IMR-90 (cell line): ENCODE data around the gene NPIPB2. TPM values are rescaled to one million over a fixed set of nuclear protein-coding genes. Genes with fewer than 3 reads are reported as not detected.

Source experiments
- ATAC-seq: fragments of 200-7000 bp; cut with Tn5 transposase; 2 replicates; pipeline ENCODE4 v1.9.1; 2020; ENCODE audit warnings: low read depth, mild to moderate bottlenecking, moderate library complexity
- BruUV-seq: library from RNA; stranded (reverse); fragments of 400-500 nt; replicated peaks from 2 replicates; lab custom pipeline; 2021; lab: Mats Ljungman, UMichigan
- CTCF ChIA-PET: fragments of 300-600 bp; formaldehyde crosslinking; extraction: SDS; loops from one replicate; lab custom pipeline; 2021; ENCODE audit warnings: antibody characterized with exemption; lab: Yijun Ruan, JAX
- POLR2A ChIA-PET: fragments of 300-600 bp; sonication (Branson Sonifier 250); formaldehyde crosslinking; loops from one replicate; lab custom pipeline; 2022; ENCODE audit warnings: antibody characterized with exemption; ENCODE audit not compliant: unreplicated experiment; lab: Charles Lee
- DNase-seq: peaks from one replicate; pipeline ENCODE4 v3.0.0; 2013
- H2AFZ ChIP-seq: replicated peaks from 2 replicates; pipeline ENCODE3; 2013; ENCODE audit warnings: low read length, mild to moderate bottlenecking; ENCODE audit not compliant: poor library complexity
- H2AK5ac ChIP-seq: 2 replicates; pipeline ENCODE4 v1.6.1; 2013; ENCODE audit warnings: low read depth, low read length, inconsistent platforms
- H2AK9ac ChIP-seq: replicated peaks from 2 replicates; pipeline ENCODE3; 2013; ENCODE audit warnings: mild to moderate bottlenecking, low read depth, low read length, moderate library complexity; ENCODE audit not compliant: poor library complexity
- H2BK120ac ChIP-seq: 2 replicates; pipeline ENCODE4 v1.6.1; 2013; ENCODE audit warnings: low read depth, low read length, inconsistent platforms
- H2BK15ac ChIP-seq: 3 replicates; pipeline ENCODE4 v1.6.1; 2013; ENCODE audit warnings: low read depth, low read length, inconsistent platforms
- H2BK20ac ChIP-seq: 2 replicates; pipeline ENCODE4 v1.6.1; 2013; ENCODE audit warnings: low read depth, mild to moderate bottlenecking, inconsistent platforms, low read length, moderate library complexity
- H2BK5ac ChIP-seq: 2 replicates; pipeline ENCODE4 v1.6.1; 2013; ENCODE audit warnings: mild to moderate bottlenecking, low read depth, low read length, inconsistent platforms; ENCODE audit not compliant: poor library complexity, severe bottlenecking
- H3K14ac ChIP-seq: replicated peaks from 2 replicates; pipeline ENCODE4 v1.6.1; 2013; ENCODE audit warnings: low read depth, low read length, inconsistent platforms
- H3K18ac ChIP-seq: 2 replicates; pipeline ENCODE4 v1.6.1; 2013; ENCODE audit warnings: low read depth, low read length, control low read depth
- H3K23ac ChIP-seq: 2 replicates; pipeline ENCODE4 v1.6.1; 2013; ENCODE audit warnings: low read depth, low read length, inconsistent platforms
- H3K27ac ChIP-seq: 2 replicates; pipeline ENCODE4 v1.5.1; 2013; ENCODE audit warnings: mild to moderate bottlenecking, control low read depth, low read length; ENCODE audit not compliant: insufficient read depth
- H3K27me3 ChIP-seq: 2 replicates; pipeline ENCODE4 v1.6.1; 2013; ENCODE audit warnings: low read length; ENCODE audit not compliant: control insufficient read depth, insufficient read depth
- H3K36me3 ChIP-seq: 2 replicates; pipeline ENCODE4 v1.6.1; 2013; ENCODE audit warnings: low read length, mixed read lengths; ENCODE audit not compliant: control insufficient read depth, insufficient read depth
- H3K4ac ChIP-seq: 2 replicates; pipeline ENCODE4 v1.6.1; 2013; ENCODE audit warnings: low read depth, low read length, inconsistent platforms
- H3K4me1 ChIP-seq: 2 replicates; pipeline ENCODE4 v1.6.1; 2013; ENCODE audit warnings: low read length, mixed read lengths; ENCODE audit not compliant: control insufficient read depth, insufficient read depth
- H3K4me2 ChIP-seq: 2 replicates; pipeline ENCODE4 v1.6.1; 2013; ENCODE audit warnings: low read depth, mild to moderate bottlenecking, control low read depth, low read length, moderate library complexity
- H3K4me3 ChIP-seq: 2 replicates; pipeline ENCODE4 v1.5.1; 2013; ENCODE audit warnings: low read depth, mild to moderate bottlenecking, control low read depth, low read length, moderate library complexity; ENCODE audit not compliant: insufficient read depth
- H3K56ac ChIP-seq: 2 replicates; pipeline ENCODE4 v1.6.1; 2013; ENCODE audit warnings: low read length, inconsistent platforms; ENCODE audit not compliant: insufficient read depth; ENCODE audit errors: extremely low read depth
- H3K79me1 ChIP-seq, 2 experiments: 2 replicates each; pipeline ENCODE4 v1.6.1; 2013; ENCODE audit warnings: low read length in 2 of 2, inconsistent platforms in 1 of 2, low read depth in 1 of 2
- H3K9ac ChIP-seq: 2 replicates; pipeline ENCODE4 v1.6.1; 2013; ENCODE audit warnings: low read depth, low read length, control low read depth
- H3K9me1 ChIP-seq: 2 replicates; pipeline ENCODE4 v1.6.1; 2013; ENCODE audit warnings: low read length, inconsistent platforms; ENCODE audit not compliant: insufficient read depth
- H3K9me3 ChIP-seq: 2 replicates; pipeline ENCODE4 v1.6.1; 2013; ENCODE audit warnings: low read length; ENCODE audit not compliant: control insufficient read depth, insufficient read depth
- H4K20me1 ChIP-seq: 2 replicates; pipeline ENCODE4 v1.6.1; 2013; ENCODE audit warnings: low read length, inconsistent platforms; ENCODE audit not compliant: insufficient read depth
- H4K5ac ChIP-seq: 2 replicates; pipeline ENCODE4 v1.6.1; 2013; ENCODE audit warnings: mild to moderate bottlenecking, low read depth, low read length, control low read depth
- H4K8ac ChIP-seq, 2 experiments: 2 replicates each; pipeline ENCODE4 v1.6.1; 2013; ENCODE audit warnings: low read depth in 2 of 2, low read length in 2 of 2, control low read depth in 1 of 2, inconsistent platforms in 1 of 2
- H4K91ac ChIP-seq: 2 replicates; pipeline ENCODE4 v1.6.1; 2013; ENCODE audit warnings: low read depth, low read length, inconsistent platforms; ENCODE audit not compliant: insufficient read depth
- BHLHE40 ChIP-seq: fragments of 150-350 bp; IDR thresholded peaks from 2 replicates; pipeline ENCODE4 v1.6.1; 2016; ENCODE audit warnings: mild to moderate bottlenecking, low read depth, low read length
- CEBPB ChIP-seq: IDR thresholded peaks from 2 replicates; pipeline ENCODE4 v1.6.1; 2012; ENCODE audit warnings: low read depth, low read length, improper control_type of control experiment
- CHD1 ChIP-seq: IDR thresholded peaks from 2 replicates; pipeline ENCODE4 v1.6.1; 2012; ENCODE audit warnings: low read depth, low read length, improper control_type of control experiment
- FOS ChIP-seq: fragments of 150-350 bp; IDR thresholded peaks from 2 replicates; pipeline ENCODE4 v1.6.1; 2016; ENCODE audit warnings: low read depth, low read length
- MAFK ChIP-seq: IDR thresholded peaks from 2 replicates; pipeline ENCODE4 v1.6.1; 2012; ENCODE audit warnings: low read depth, low read length, improper control_type of control experiment
- MAZ ChIP-seq: IDR thresholded peaks from 2 replicates; pipeline ENCODE4 v1.6.1; 2012; ENCODE audit warnings: low read depth, mild to moderate bottlenecking, low read length, improper control_type of control experiment, moderate library complexity, borderline replicate concordance
- NFE2L2 ChIP-seq: fragments of 150-350 bp; IDR thresholded peaks from 2 replicates; pipeline ENCODE4 v1.6.1; 2016; ENCODE audit warnings: low read depth, mild to moderate bottlenecking, low read length
- POLR2A ChIP-seq: IDR thresholded peaks from 2 replicates; pipeline ENCODE4 v1.6.1; 2012; ENCODE audit warnings: mild to moderate bottlenecking, low read depth, low read length
- RAD21 ChIP-seq: IDR thresholded peaks from 2 replicates; pipeline ENCODE4 v1.6.1; 2012; ENCODE audit warnings: low read length, improper control_type of control experiment
- RFX5 ChIP-seq: IDR thresholded peaks from 2 replicates; pipeline ENCODE4 v1.8.0; 2012; ENCODE audit warnings: low read depth, mild to moderate bottlenecking, low read length, moderate library complexity
- SMC3 ChIP-seq: fragments of 150-350 bp; IDR thresholded peaks from 2 replicates; pipeline ENCODE4 v1.6.1; 2016; ENCODE audit warnings: low read depth, mild to moderate bottlenecking, antibody characterized with exemption, low read length, moderate library complexity
- WGBS, 2 experiments: methylation state at CpG; one replicate each; pipeline versions ENCODE4 v1.1.5 to v1.1.7; 2013; ENCODE audit warnings: missing lambda C conversion rate in 2 of 2; ENCODE audit not compliant: insufficient read length in 1 of 2; ENCODE audit errors: extremely low coverage in 2 of 2; 5-methylcytosine and 5-hydroxymethylcytosine counted together
- dilution Hi-C: fragments of 300-500 bp; cut with HindIII; formaldehyde crosslinking; loops from one replicate; pipeline ENCODE4 v1.14.3; 2018; ENCODE audit warnings: low sequenced_read_pairs; ENCODE audit not compliant: unreplicated experiment
- in situ Hi-C: fragments of 300-500 bp; cut with MboI; formaldehyde crosslinking; loops from 3 replicates; pipeline ENCODE4 v1.14.3; 2019; ENCODE audit warnings: low sequenced_read_pairs, inconsistent platforms, mixed read lengths
- intact Hi-C: fragments of 100-400 bp; cut with micrococcal nuclease; formaldehyde crosslinking; loops from 2 replicates; pipeline ENCODE4 v1.10.0; 2022
- polyA plus RNA-seq, 3 experiments: library from polyadenylated mRNA; depleted of rRNA; stranded (reverse); fragments of >200 nt; gene quantifications; 2 replicates each; pipeline ENCODE4 v1.2.3, GENCODE V29; 2012; ENCODE audit warnings: low replicate concordance in 1 of 3
- total RNA-seq: library from RNA; depleted of rRNA; stranded (reverse); fragments of >200 nt; gene quantifications from 2 replicates; pipeline ENCODE4 v1.2.3, GENCODE V29; 2012
- TF ChIP-seq, protein P1 (sequence below): conservative IDR thresholded peaks from 2 replicates; pipeline ENCODE4 v1.5.1; 2012; ENCODE audit warnings: mild to moderate bottlenecking, low read depth, low read length, improper control_type of control experiment

NPIPB2 gene
- total and polyA plus RNA-seq, 2 of the 4 experiments (the other 2 are of a cell fraction) = 2.2 to 7.7 TPM

GRCh38 chr16:11976850-11977375 is 35.1 kb upstream of the NPIPB2 start:
- Histone ChIP-seq H3K4me2 (peak overlapping the region; percentile 99), H2BK120ac (no peak overlapping the region), H3K23ac (peak overlapping the region; percentile 71), H2AK5ac (peak overlapping the region; percentile 50), H4K20me1 (no peaks in the 10 kb centered on the region; the same call in 1 of the 2 replicates), H3K4me3 (peak overlapping the region; percentile 100), H4K91ac (peak overlapping the region; percentile 24; the same call in 1 of the 2 replicates), H2BK20ac (no peak overlapping the region), H3K4me1 (peaks cover 3% of the 10 kb centered on the region; the same call in 1 of the 2 replicates), H3K18ac (no peak overlapping the region), H3K4ac (peak overlapping the region; percentile 78), H3K9ac (peak overlapping the region; percentile 67), H3K27ac (peak overlapping the region; percentile 79), H2BK5ac (peak overlapping the region; percentile 72), H3K14ac (peak overlapping the region; percentile 81; the same call in 1 of the 2 replicates), H2AFZ (peak overlapping the region; percentile 89), H3K27me3 (no peaks in the 10 kb centered on the region), H3K79me1 (peaks cover 24 to 59% of the 10 kb centered on the region in 2 experiments), H3K9me1 (0 out of 2 replicates have a peak, but pooled peaks cover 3% of the 10 kb centered on the region), H2BK15ac (0 out of 3 replicates have a peak overlapping the region, but pooled peaks have one; percentile 24), H4K8ac (peak overlapping the region; percentile 15 to 59; a peak in 1 of 4 replicates), H3K36me3 (no peaks in the 10 kb centered on the region), H3K9me3 (no peaks in the 10 kb centered on the region), H4K5ac (no peak overlapping the region), H3K56ac (peak overlapping the region; percentile 54; the same call in 1 of the 2 replicates), H2AK9ac (peak overlapping the region; percentile 79)
- dilution Hi-C loops (no loop called here), intact Hi-C loops (loop anchor here (1.0 to 10.0 kb wide), 6 partner anchors 22 to 122 kb away; partner anchors contain the start of gene RSL1D1), in situ Hi-C loops (loop anchor here (5.0 kb wide), 1 partner anchor 80 kb away; no protein-coding TSS in a partner anchor)
- DNase-seq (no peak), ATAC-seq (no peak; the same call in none of the 2 replicates)
- BruUV-seq = no TSS peak
- CTCF ChIA-PET = interaction anchor here (0.6 to 0.9 kb wide), 3 partner anchors 66 to 119 kb away, joined by 3 read pairs; no protein-coding TSS in a partner anchor
- POLR2A ChIA-PET = interaction anchor here (0.5 to 1.0 kb wide), 4 partner anchors 12 to 43 kb away, joined by 3 to 7 read pairs (median 4); partner anchors contain the start of gene TNFRSF17
- 1% methylated on average over 11 of the region's 22 CpGs; no CpG with 5 or more reads in 1 of the 2 experiments for WGBS, 2 experiments
- TF ChIP-seq CHD1 = no peak
- no peak for TF ChIP-seq RFX5
- no peak for TF ChIP-seq MAFK
- TF ChIP-seq BHLHE40 = no peak
- TF ChIP-seq POLR2A = no peak
- no peak for TF ChIP-seq NFE2L2
- TF ChIP-seq RAD21 = no peak
- TF ChIP-seq FOS = no peak
- no peak for TF ChIP-seq SMC3
- no peak for TF ChIP-seq CEBPB
- no peak for TF ChIP-seq MAZ
- TF ChIP-seq, protein P1, sequence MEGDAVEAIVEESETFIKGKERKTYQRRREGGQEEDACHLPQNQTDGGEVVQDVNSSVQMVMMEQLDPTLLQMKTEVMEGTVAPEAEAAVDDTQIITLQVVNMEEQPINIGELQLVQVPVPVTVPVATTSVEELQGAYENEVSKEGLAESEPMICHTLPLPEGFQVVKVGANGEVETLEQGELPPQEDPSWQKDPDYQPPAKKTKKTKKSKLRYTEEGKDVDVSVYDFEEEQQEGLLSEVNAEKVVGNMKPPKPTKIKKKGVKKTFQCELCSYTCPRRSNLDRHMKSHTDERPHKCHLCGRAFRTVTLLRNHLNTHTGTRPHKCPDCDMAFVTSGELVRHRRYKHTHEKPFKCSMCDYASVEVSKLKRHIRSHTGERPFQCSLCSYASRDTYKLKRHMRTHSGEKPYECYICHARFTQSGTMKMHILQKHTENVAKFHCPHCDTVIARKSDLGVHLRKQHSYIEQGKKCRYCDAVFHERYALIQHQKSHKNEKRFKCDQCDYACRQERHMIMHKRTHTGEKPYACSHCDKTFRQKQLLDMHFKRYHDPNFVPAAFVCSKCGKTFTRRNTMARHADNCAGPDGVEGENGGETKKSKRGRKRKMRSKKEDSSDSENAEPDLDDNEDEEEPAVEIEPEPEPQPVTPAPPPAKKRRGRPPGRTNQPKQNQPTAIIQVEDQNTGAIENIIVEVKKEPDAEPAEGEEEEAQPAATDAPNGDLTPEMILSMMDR = no peak
